Posterior vena cava (tissue), 2 donors: ENCODE measurements around the gene PCDHAC1. TPM values are rescaled to one million over a fixed set of nuclear protein-coding genes. Genes with fewer than 3 reads are reported as not detected.
"Not testable (repeated sequence)": the region's sequence is repeated elsewhere in the genome, so short reads cannot be mapped to it uniquely, and the experiment has no call there.

Source experiments
- DNase-seq: peaks from one replicate; pipeline ENCODE4 v3.0.0-alpha.2; 2020; ENCODE audit warnings: low spot score
- intact Hi-C, 2 donors: fragments of 100-400 bp; cut with DNase I; formaldehyde crosslinking; loops; one replicate each; pipeline versions ENCODE4 v1.14.1 to v1.14.2; 2022 to 2023
- long read RNA-seq, 2 donors: library from polyadenylated mRNA; unstranded; transcript quantifications; one replicate each; pipeline ENCODE4 v2.0.0, GENCODE V29; 2020 to 2021
- total RNA-seq, 2 donors: library from RNA; stranded (reverse); fragmentation: NEBNext Ultra II Directional; extraction: Animal tissue kit (Norgen Biotek cat#: 25700); gene quantifications; one replicate each; pipeline ENCODE4 v1.2.1, GENCODE V29; 2021
- donor health status: DM: yes; HTN: yes; CAD: no.
- donor health status: DM: yes; HTN: yes; CAD: no.

PCDHAC1 gene
- under 1 TPM; 0.14 to 0.24 TPM for total RNA-seq
- long read RNA-seq, donor 1, result 0 reads
- long read RNA-seq, donor 2, result 0 reads

GRCh38 chr5:140925806-140926442 is at the start of gene PCDHAC1:
Gene PCDHAC1 (plus strand): TSS chr5:140926299. CDS start chr5:140926893, 594 bp downstream.
- intact Hi-C loops, result no loop called here

GRCh38 chr5:140876541-140877261 is 49.4 kb upstream of the PCDHAC1 start:
- DNase-seq, intact Hi-C loops: not testable (repeated sequence)

More at GRCh38 chr5:140925806-140926442, at the start of gene PCDHAC1:
- no peak for DNase-seq

- DNase-seq, result no peak
- intact Hi-C loops, result no loop called here
These were observed 48.9 kb upstream of the PCDHAC1 start for GRCh38 chr5:140877262-140877581.

DNA sequence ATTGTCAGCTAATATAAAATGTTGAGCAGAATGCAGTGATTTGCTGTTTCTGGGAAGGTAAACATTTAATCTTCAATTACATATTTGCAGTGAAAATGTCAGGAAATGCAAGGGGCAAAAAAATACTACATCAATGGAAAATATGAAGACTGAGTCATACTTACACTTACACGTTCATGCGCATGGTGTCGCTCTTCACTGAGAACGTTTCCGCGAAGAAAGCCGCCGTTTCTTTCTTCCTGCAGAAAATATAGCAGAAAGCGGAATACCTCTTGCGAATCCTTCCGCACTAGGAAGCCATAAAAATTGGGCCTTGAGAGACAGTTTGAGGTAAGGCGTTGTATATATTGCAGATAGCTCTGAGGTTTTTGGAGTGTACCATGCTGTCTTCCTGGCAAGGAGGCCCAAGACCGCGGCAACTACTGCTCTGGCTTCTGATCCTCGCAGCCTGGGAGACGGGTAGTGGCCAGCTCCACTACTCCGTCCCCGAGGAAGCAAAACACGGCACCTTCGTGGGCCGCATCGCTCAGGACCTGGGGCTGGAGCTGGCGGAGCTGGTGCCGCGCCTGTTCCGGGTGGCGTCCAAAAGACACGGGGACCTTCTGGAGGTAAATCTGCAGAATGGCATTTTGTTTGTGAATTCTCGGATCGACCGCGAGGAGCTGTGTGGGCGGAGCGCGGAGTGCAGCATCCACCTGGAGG is 44.1 kb upstream of the PCDHAC1 start, which contains the start of gene PCDHA13:
TSS of gene PCDHA13 (plus strand) at position 236 of the 702 bp plus-strand sequence. CDS start at position 381, 145 bp downstream.
- intact Hi-C loops, result no loop called here

DNA sequence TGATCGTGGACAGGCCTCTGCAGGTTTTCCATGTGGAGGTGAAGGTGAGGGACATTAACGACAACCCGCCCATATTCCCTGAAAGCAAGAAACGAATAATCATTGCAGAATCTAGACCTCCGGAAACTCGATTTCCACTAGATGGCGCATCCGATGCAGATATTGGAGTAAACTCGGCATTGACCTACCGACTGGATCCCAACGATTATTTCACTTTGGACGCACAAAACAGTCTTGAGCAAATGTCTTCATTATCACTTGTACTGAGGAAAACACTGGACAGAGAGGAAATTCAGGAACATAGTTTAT is 43.6 kb upstream of the PCDHAC1 start:
- no peak for DNase-seq
- intact Hi-C loops, result no loop called here

More for the DNA sequence above, 44.1 kb upstream of the PCDHAC1 start, which contains the start of gene PCDHA13:
- no peak for DNase-seq

DNA sequence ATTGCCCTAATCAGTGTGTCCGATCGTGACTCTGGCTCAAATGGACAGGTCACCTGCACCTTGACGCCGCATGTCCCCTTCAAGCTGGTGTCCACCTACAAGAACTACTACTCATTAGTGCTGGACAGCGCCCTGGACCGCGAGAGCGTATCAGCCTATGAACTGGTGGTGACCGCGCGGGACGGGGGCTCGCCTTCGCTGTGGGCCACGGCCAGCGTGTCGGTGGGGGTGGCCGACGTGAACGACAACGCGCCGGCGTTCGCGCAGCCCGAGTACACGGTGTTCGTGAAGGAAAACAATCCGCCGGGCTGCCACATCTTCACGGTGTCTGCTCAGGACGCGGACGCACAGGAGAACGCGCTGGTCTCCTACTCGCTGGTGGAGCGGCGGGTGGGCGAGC is 42.7 kb upstream of the PCDHAC1 start:
- peak; percentile 80 for DNase-seq
- intact Hi-C loops, result no loop called here

- intact Hi-C loops, result no loop called here
- DNase-seq, result peak; percentile 78
These were observed 42.0 kb upstream of the PCDHAC1 start for GRCh38 chr5:140883927-140884697.

DNA sequence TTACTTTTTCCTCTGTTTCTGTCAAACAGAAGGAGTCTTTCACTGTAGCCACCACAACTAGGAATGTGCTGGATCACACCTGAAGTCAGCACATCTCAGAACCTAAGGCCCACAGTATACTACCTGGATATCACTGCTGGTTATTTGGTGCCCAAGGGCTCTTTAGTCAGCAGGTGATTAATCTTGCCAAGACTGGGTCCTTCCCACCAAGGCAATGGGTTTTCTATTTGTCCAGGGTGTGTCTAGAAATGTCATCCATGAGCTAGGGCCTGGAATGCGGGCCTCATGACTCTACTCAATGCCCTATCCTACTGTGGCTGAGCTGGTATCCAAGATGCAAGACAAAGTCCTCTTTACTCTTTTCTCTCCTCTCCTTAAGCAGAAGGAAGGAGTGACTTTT is 9.8 kb upstream of the PCDHAC1 start:
- intact Hi-C loops, result no loop called here
- DNase-seq, result no peak

- DNase-seq, result no peak
- intact Hi-C loops, result no loop called here
These were observed 2.5 kb upstream of the PCDHAC1 start for GRCh38 chr5:140923601-140924000.

- DNase-seq, result peak; percentile 90
- intact Hi-C loops, result no loop called here
These were observed 536 bp downstream of the PCDHAC1 start for GRCh38 chr5:140926443-140927227.

DNA sequence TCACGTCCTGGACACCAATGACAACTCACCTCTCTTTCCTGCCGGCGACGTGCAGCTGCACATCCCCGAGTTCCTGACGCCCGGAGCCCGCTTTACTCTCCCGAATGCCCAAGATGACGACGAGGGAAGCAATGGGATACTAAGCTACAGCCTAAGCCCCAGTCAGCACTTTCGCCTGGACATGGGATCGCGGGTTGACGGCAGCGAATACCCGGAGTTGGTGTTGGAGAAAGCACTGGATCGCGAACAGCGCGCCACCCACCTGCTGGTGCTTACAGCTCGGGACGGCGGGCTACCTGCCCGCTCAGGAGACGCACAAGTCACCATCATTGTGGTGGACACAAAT is 1.1 kb downstream of the PCDHAC1 start:
- intact Hi-C loops, result no loop called here
- DNase-seq, result no peak

DNA sequence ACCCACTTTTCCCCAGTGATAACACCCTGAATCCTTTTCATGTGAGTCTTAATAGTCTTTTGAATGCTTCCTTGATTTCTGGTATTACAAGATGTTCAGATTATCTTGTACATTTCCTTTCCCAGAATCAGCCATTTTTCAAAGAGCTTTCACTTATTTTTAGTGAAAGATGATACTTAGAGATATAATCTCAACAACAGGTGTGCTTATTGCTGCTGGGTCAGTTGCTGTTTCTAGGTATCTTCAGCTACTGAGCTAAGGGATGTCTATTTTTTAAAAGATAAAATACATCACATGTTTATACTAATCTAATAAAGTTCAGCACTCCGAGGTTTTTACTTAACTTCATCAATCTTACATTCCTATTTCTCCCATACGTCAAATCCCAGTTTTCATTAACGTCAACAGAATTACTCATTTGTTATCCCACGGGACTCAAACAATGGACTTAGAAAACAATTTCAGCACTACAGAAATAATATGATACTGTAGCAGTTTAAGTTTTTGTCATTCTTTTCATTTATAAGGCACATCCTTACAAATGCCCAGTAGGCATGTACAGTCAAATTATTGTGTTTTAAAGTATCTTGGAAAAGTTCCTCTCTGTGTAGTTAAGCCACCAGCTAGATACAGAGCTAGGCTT is 9.0 kb downstream of the PCDHAC1 start:
- DNase-seq, result no peak
- intact Hi-C loops, result no loop called here

DNA sequence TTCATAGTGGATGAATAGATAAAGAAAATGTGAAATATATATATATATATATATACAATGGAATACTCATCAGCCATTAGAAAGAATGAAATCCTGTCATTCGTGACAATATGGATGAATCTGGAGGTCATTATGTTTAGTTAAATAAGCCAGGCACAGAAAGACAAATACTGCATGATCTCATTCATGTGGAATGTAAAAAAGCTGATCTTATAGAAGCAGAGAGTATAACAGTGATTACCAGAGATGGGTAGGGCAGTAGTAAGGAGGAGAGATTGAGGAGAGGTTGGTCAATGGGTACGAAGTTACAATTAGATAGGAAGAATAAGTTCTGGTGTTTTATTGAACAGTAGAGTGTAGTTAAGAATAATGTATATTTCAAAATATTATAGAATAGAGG is 20.5 kb downstream of the PCDHAC1 start:
- DNase-seq, result no peak
- intact Hi-C loops, result no loop called here

DNA sequence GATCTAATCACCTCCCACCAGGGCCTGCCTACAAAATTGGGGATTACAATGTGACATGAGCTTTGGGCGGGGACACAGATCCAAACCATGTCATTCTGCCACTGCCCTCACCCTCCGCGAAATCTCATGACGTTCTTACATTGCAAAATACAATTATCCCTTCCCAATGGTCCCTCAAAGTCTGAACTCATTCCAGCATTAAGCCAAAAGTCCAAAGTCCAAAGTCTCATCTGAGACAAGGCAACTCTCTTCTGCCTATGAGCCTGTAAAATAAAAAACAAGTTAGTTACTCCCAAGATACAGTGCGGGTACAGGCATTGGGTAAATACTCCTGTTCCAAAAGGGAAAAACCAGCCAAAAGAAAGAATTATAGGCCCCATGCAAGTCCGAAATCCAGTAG is 25.5 kb downstream of the PCDHAC1 start:
- no peak for DNase-seq
- intact Hi-C loops, result no loop called here

- intact Hi-C loops, result no loop called here
- DNase-seq, result no peak
These were observed 27.1 kb downstream of the PCDHAC1 start for GRCh38 chr5:140953234-140953633.

GRCh38 chr5:140962190-140962589 is 36.1 kb downstream of the PCDHAC1 start:
- no peak for DNase-seq
- intact Hi-C loops, result no loop called here

DNA sequence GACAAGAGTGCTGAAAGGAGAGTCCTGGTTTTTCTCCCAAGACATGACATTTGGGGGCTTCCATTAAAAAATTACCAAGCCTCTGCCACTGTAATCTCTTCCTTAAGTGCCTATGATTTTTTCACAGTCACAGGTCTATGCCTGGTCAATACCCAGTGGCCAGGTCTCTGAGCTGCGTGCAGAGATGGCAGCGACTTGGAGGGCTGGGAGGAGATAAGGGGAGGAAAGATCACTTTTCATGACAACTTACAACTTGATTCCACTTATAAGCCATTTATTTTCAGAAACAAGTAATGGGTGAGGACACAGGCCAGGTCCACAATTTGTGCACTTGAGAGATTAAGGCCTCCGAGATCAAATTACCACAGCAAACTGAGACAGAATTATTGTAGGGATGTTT is 38.3 kb downstream of the PCDHAC1 start:
- DNase-seq, result no peak
- intact Hi-C loops, result no loop called here

GRCh38 chr5:140965905-140966292 is 39.8 kb downstream of the PCDHAC1 start:
- intact Hi-C loops, result no loop called here
- no peak for DNase-seq
